ENCODE data around the gene CAPN5. TPM values are rescaled to one million over a fixed set of nuclear protein-coding genes. Genes with fewer than 3 reads are reported as not detected.

CAPN5 gene
- polyA plus RNA-seq, 2 of the 4 experiments (the other 2 are of a cell fraction), result 9.4 to 12.9 TPM

- peaks cover 26% of the 10 kb centered on the region for H3K4me1 ChIP-seq
- WGBS (ENCODE audit: missing lambda C conversion rate), result 86% methylated on average over 3 of the region's 3 CpGs
- no peaks in the 10 kb centered on the region for H3K9me3 ChIP-seq
- FAIRE-seq, result no peak
- ChIA-PET CTCF (interaction anchor here (0.6 to 3.0 kb wide), 5 partner anchors 14 to 159 kb away, joined by 3 to 11 read pairs (median 7); no protein-coding TSS in a partner anchor), POLR2A (no interaction called here)
- no peak for ATAC-seq
- DNase-seq (ENCODE audit: low read depth in 1 of 2, low spot score in 1 of 2), result no peak
- H3K27ac ChIP-seq, result no peak overlapping the region
- H3K4me2 ChIP-seq, result no peak overlapping the region
- TF ChIP-seq NPAS2 (CRISPR knock-in tag; IDR thresholded peaks at IDR 0.05; ENCODE audit: borderline replicate concordance) (no peak), SMC3 (IDR thresholded peaks at IDR 0.05) (no peak), ZC3H11A (IDR thresholded peaks at IDR 0.05) (peak; percentile 91)
- H3K4me3 ChIP-seq, result no peak overlapping the region
Observed at GRCh38 chr11:77031599-77031998, 35.2 kb upstream of the CAPN5 start.

DNA sequence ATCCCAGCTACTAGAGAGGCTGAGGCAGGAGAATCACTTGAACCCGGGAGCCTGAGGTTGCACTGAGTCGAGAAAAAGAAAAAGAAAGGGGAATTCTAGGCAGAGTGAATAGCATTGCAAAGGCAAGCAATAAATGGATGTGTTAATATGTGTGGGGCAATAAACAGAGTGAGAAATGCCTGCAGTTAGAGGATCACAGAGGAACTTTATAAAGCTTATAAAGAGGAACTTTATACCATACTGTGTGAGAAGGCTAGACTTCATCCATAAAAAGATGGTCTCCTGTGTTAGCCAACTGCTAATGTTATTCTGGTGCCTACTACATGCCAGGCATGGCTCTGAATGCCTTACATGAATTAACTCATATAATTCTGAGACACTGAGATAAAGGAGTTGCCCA is 31.7 kb upstream of the CAPN5 start:
- ChIA-PET CTCF (interaction anchor here (1.1 to 4.8 kb wide), 6 partner anchors 10 to 301 kb away, joined by 3 to 41 read pairs (median 5); no protein-coding TSS in a partner anchor), POLR2A (no interaction called here)
- DNase-seq (ENCODE audit: low read depth in 1 of 2, low spot score in 1 of 2) (no peak), FAIRE-seq (no peak), ATAC-seq (no peak)
- Histone ChIP-seq H3K4me2 (peak overlapping the region; percentile 11; the same call in 2 of the 3 replicates), H3K4me3 (no peak overlapping the region), H3K27ac (peak overlapping the region; percentile 1 to 7; a peak in 1 of 6 replicates), H3K9me3 (no peaks in the 10 kb centered on the region), H3K4me1 (peaks cover 28% of the 10 kb centered on the region)
- no peak for TF ChIP-seq EHF (CRISPR knock-in tag; IDR thresholded peaks at IDR 0.05)
- no peak for TF ChIP-seq MYC (IDR thresholded peaks at IDR 0.05; ENCODE audit: borderline replicate concordance, low read length)
- no peak for TF ChIP-seq CTCF (IDR thresholded peaks at IDR 0.05)
- TF ChIP-seq ELK1 (IDR thresholded peaks at IDR 0.05; ENCODE audit: low read depth, low read length), result no peak
- TF ChIP-seq PBX3 (IDR thresholded peaks at IDR 0.05), result no peak
- TF ChIP-seq BHLHE40 (IDR thresholded peaks at IDR 0.05; ENCODE audit: low read depth, low read length), result no peak
- no peak for TF ChIP-seq POLR2A (IDR thresholded peaks at IDR 0.05; ENCODE audit: low read length)
- TF ChIP-seq, protein P1, sequence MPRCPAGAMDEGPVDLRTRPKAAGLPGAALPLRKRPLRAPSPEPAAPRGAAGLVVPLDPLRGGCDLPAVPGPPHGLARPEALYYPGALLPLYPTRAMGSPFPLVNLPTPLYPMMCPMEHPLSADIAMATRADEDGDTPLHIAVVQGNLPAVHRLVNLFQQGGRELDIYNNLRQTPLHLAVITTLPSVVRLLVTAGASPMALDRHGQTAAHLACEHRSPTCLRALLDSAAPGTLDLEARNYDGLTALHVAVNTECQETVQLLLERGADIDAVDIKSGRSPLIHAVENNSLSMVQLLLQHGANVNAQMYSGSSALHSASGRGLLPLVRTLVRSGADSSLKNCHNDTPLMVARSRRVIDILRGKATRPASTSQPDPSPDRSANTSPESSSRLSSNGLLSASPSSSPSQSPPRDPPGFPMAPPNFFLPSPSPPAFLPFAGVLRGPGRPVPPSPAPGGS (IDR thresholded peaks at IDR 0.05), result no peak
- TF ChIP-seq EP300 (IDR thresholded peaks at IDR 0.05), result no peak
- TF ChIP-seq CBX8 (IDR thresholded peaks at IDR 0.05), result no peak
- no peak for TF ChIP-seq HOXB5 (CRISPR knock-in tag; IDR thresholded peaks at IDR 0.05)
- TF ChIP-seq KDM1A (IDR thresholded peaks at IDR 0.05; ENCODE audit: low read depth), result no peak
- TF ChIP-seq, protein P2, sequence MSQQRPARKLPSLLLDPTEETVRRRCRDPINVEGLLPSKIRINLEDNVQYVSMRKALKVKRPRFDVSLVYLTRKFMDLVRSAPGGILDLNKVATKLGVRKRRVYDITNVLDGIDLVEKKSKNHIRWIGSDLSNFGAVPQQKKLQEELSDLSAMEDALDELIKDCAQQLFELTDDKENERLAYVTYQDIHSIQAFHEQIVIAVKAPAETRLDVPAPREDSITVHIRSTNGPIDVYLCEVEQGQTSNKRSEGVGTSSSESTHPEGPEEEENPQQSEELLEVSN (IDR thresholded peaks at IDR 0.05; ENCODE audit: borderline replicate concordance, low read depth), result no peak
- 60% methylated on average over 2 of the region's 2 CpGs for WGBS (ENCODE audit: missing lambda C conversion rate)

DNA sequence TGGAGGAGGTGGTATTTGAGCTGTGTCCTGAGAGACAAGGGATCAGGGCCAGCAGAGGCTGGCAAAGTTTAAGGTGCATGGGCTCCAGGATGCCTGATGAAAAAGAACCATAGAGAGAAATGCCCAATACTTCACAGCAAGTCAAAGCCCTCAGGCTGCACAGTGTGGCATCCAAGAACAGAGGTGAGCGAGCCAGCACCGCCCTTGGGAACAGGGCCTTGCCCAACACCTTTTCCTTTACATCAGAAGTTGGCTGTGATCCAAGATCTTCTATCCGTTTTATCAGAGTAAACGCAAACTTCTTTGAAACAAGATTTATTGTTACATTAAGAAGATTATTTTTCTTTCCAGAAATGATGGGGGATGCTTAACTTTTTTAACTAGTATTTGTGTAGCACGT is 31.2 kb upstream of the CAPN5 start:
- 29% methylated on average over 5 of the region's 5 CpGs for WGBS (ENCODE audit: missing lambda C conversion rate)
- Histone ChIP-seq H3K4me1 (peaks cover 28% of the 10 kb centered on the region), H3K4me3 (no peak overlapping the region), H3K27ac (peak overlapping the region; percentile 1 to 7; a peak in 1 of 6 replicates), H3K9me3 (no peaks in the 10 kb centered on the region), H3K4me2 (peak overlapping the region; percentile 11; the same call in 2 of the 3 replicates)
- peak in 1 of 2 experiments; percentile 48 for DNase-seq (ENCODE audit: low read depth in 1 of 2, low spot score in 1 of 2)
- ChIA-PET CTCF (interaction anchor here (0.7 to 4.8 kb wide), 5 partner anchors 11 to 301 kb away, joined by 3 to 41 read pairs (median 4); no protein-coding TSS in a partner anchor), POLR2A (no interaction called here)
- ATAC-seq, result peak in 1 of 2 experiments; percentile 27; a peak in 2 of 6 replicates
- FAIRE-seq, result no peak
- no peak for TF ChIP-seq HOXB13 (CRISPR knock-in tag; IDR thresholded peaks at IDR 0.05; ENCODE audit: low read depth)
- TF ChIP-seq PBX3 (IDR thresholded peaks at IDR 0.05), result no peak
- TF ChIP-seq CBX2 (IDR thresholded peaks at IDR 0.05; ENCODE audit: borderline replicate concordance, low read depth), result no peak
- TF ChIP-seq FOXS1 (CRISPR knock-in tag; IDR thresholded peaks at IDR 0.05), result no peak
- TF ChIP-seq CHD2 (IDR thresholded peaks at IDR 0.05; ENCODE audit: low read length, partially characterized antibody), result no peak
- TF ChIP-seq ELK1 (IDR thresholded peaks at IDR 0.05; ENCODE audit: low read depth, low read length), result no peak
- no peak for TF ChIP-seq REST (IDR thresholded peaks at IDR 0.05)
